ENCODE data around the gene OARD1.

The OARD1 gene

GRCh38 chr6:41074692-41075436 is 2.7 kb upstream of the OARD1 start:
- no peak for DNase-seq (ENCODE audit: low spot score)

GRCh38 chr6:41073968-41074691 is 2.0 kb upstream of the OARD1 start:
- peak; percentile 25 for DNase-seq (ENCODE audit: low spot score)

DNA sequence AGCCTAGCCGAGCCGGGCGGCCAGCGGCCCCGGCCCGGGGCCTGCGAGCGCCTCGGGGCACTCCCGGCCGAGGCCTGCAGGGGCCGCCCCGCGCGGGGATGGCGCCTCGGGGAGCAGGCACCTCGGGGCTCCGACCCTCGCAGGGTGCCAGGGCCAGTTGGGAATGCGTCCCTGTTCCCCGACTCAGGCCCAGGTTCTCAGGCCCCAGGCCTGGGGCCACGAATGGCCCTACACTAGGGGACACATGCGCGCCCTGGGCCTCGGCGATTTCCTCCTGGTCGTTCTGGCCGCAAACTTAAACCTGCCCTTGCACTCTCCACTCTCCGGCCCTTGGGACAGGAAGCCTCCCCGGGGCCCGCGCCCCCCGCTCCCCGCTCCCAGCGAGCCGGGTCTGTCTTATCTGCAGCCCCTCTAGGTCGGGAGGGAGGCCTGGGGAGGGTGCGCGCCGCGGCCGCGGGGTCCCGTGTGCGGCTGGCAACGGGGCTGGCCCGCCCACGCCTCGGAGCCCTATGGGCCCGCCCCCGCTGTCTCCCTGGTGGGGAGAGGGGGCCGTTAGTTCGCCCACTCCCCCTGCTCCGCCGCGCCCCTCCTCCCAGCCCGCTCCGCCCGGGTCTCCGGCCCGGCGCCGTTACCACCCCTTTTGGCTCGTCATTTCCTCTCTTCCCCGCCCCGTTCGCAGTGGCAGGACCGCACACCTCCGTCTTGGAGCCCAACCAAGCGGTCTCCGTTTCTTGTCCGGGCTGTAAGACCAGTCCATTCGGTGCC is 1.2 kb upstream of the OARD1 start:
- DNase-seq (ENCODE audit: low spot score) = peak; percentile 82

DNA sequence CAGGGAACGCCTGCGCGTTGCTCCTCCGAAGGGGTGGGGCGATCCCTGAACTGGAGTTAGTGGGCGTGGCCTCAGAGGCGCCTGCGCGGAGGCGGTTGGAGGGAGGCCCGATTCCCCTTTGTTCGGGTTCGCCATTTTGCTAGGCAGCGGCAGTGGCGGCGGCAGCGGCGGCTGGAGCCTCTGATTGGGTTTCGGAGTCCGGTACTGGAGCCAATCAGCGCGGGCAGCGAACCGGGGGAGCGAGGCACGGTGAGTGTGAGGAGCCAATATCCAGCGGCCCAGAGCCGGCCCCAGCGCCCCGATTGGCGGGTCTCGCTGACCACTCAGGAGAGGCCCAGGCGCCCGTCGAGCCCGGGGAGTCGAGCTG is 663 bp upstream of the OARD1 start, which contains the start of gene NFYA:
Gene NFYA, plus strand, starts transcription at position 139 of the 367 bp plus-strand sequence. CDS start 6,116 bp downstream, outside the sequence.
- no peak for DNase-seq (ENCODE audit: low spot score)

GRCh38 chr6:41071501-41071922 is 644 bp downstream of the OARD1 start:
- DNase-seq (ENCODE audit: low spot score) = no peak

- DNase-seq (ENCODE audit: low spot score) = peak; percentile 82
These were observed 5.3 kb downstream of the OARD1 start for GRCh38 chr6:41066867-41067304.

DNA sequence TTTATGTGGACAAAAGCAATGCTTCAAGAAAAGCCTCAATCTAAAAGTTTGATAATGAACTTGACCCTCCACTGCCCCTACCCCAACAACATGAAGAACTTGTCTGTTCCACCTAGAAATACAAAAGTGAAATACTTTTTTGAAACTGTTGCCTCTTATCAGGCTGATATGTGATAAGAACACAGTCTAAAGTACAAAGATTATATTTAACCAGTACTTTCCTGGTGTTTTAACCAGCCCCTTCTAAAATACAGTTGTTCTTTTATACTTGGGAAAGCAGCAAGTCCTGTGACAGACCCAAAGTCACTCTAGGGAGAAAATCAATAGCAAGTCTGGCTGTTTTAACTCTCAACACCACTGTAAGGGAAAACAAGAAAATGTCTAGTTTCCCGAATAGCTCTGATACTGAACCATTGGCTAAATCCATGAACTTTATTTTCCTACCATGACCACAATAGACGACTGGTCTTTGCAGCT is 6.6 kb downstream of the OARD1 start:
- no peak for DNase-seq (ENCODE audit: low spot score)

DNA sequence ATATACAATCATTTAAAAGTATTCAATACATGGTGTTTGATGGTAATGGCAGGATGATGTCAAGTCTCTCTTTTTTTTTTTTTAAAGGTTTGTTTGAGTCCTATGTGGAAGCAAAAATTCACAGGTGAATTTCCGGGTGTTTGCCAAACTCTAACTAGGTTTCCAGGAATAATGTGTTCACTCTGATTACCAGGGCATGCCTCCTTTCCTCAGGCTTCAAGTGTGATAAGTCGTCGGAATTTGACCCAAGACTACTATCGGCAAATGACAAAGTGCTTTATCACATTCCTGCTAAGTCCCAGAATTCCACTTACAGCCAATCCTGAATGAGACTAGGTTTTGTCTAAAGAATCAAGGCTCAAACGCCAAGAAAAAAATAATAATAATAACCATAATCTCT is 7.3 kb downstream of the OARD1 start:
- peak; percentile 33 for DNase-seq (ENCODE audit: low spot score)

GRCh38 chr6:41063884-41064285 is 8.3 kb downstream of the OARD1 start:
- no peak for DNase-seq (ENCODE audit: low spot score)

- DNase-seq (ENCODE audit: low spot score) = no peak
These were observed 10.1 kb downstream of the OARD1 start for GRCh38 chr6:41062056-41062455.

- DNase-seq (ENCODE audit: low spot score) = peak; percentile 24
These were observed 10.9 kb downstream of the OARD1 start for GRCh38 chr6:41061196-41061726.

- peak; percentile 74 for DNase-seq (ENCODE audit: low spot score)
These were observed 12.6 kb downstream of the OARD1 start for GRCh38 chr6:41059556-41059955.

DNA sequence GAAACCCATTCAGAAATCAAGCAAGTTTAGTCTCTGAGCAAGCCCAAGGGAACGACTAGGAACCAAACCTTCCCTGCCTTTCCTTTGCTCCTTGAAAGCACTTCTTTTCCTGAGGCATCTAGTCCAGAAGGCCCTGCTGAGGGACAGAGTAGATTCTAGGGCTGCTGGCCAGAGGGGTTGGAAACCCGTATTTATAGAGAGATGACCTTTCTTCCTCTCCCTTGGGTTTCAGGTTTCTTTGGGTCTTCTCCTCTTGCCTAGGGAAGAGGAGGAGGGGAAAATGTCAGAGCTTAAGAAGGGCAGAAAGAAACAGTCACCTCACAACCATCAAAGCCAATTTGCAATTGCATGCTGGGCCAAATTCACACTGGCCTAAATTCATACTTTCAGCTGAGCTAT is 13.4 kb downstream of the OARD1 start:
- no peak for DNase-seq (ENCODE audit: low spot score)

DNA sequence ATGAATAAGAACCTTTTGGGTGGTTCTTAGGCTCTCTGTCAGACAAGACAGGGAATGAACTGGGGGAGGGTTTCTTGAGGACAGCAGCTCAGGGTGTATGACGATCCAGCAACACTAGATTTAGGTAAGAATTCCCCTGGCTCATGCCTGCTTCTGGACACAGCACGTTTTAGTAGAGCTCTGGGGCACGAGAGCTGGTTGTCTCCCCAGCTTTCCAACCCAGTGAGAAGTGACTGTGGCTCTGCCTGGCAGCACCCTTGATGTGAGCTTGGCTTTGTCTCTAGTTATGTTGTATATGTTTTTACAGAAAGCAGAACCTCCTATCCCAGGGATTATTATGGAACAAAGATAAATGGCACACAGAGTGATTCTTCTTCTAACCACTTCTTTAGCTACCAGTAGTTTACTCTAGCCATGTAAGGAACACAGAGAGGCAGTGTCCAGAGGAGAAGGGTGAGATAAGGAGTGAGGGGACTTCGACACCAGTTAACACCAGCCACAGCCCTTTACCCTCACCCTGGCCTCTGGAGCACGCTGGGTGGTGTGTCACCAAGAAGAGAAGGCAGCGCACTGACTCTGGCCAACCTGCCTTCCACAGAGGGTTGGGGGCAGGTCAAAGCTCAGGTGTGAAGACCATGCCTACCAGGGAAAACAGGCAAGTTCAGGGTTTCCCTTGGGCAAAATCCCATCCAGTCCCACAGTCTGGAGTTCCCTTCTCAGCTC is 15.2 kb downstream of the OARD1 start:
- no peak for DNase-seq (ENCODE audit: low spot score)

GRCh38 chr6:41055149-41055548 is 17.0 kb downstream of the OARD1 start:
- no peak for DNase-seq (ENCODE audit: low spot score)

- no peak for DNase-seq (ENCODE audit: low spot score)
These were observed 17.6 kb downstream of the OARD1 start for GRCh38 chr6:41054511-41054910.

DNA sequence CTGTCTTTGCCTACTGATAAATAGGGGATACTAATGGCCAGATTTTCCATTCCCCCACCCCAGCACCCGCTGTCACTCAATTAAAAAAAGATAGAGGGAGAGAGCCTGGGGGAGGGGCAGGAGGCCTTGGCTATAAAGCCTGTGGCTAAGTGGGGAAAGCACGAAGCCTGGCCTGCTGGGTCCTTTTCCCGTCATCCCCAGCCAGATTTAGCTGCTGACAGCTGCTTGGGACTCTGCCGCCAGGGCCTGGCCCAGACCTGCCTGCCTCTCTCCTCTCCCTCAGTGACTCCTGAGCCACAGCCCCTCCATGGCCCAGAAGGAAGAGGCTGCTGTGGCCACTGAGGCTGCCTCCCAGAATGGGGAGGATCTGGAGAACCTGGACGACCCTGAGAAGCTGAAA is 19.1 kb downstream of the OARD1 start, which contains the start of gene APOBEC2:
Gene APOBEC2, plus strand, starts transcription at position 162 of the 400 bp plus-strand sequence. Its CDS starts 146 bp downstream, at position 308.
- DNase-seq (ENCODE audit: low spot score) = no peak

DNA sequence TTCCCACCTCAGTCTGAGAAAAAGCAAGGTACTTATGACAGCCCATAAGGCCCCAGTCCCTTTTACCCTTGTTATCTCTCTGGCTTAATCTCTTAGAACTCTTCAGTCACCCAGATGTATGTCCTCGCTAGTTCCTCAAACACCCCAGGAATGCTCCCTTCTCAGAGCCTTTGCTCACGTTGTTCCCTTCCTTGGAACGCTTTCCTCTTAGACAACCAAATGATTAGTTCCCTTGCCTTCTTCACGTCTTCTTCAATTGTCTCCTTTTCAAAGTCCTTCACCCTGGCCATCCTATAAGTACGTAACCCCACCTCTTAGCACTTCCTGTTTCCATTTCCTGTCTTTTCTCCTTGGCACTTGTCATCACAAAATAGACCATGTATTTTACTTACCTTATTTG is 20.3 kb downstream of the OARD1 start:
- no peak for DNase-seq (ENCODE audit: low spot score)

DNA sequence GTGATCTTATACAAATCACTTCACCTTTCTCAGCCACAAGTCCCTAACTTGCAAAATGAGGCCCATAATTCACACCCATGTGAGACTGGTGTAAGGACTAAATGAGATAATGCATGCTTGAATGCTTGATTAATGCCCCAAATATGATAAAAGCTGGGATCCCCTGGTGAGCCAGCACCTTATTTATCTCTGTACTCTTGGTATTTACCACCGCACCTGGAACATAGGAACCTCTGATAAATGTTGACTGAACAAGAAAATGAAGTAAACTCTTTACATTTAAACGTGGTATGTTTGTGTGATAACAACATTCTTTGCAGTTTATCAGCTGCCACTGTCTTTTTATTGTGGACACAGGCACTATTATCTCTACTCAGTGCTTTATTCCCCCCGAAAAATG is 21.6 kb downstream of the OARD1 start:
- DNase-seq (ENCODE audit: low spot score) = no peak

- DNase-seq (ENCODE audit: low spot score) = no peak
These were observed 22.2 kb downstream of the OARD1 start for GRCh38 chr6:41049955-41050354.

- DNase-seq (ENCODE audit: low spot score) = no peak
These were observed 22.6 kb downstream of the OARD1 start for GRCh38 chr6:41049521-41049920.

Data from kidney tubule cell (primary cell).